ENCODE data around the gene TBX15. TPM values are rescaled to one million over a fixed set of nuclear protein-coding genes. Genes with fewer than 3 reads are reported as not detected.
A peak's percentile ranks its signal among the peaks of the same experiment; 100 is the strongest.

The TBX15 gene
- polyA plus RNA-seq, 10 donors = 44.9 to 72.2 (median 59.0) TPM

DNA sequence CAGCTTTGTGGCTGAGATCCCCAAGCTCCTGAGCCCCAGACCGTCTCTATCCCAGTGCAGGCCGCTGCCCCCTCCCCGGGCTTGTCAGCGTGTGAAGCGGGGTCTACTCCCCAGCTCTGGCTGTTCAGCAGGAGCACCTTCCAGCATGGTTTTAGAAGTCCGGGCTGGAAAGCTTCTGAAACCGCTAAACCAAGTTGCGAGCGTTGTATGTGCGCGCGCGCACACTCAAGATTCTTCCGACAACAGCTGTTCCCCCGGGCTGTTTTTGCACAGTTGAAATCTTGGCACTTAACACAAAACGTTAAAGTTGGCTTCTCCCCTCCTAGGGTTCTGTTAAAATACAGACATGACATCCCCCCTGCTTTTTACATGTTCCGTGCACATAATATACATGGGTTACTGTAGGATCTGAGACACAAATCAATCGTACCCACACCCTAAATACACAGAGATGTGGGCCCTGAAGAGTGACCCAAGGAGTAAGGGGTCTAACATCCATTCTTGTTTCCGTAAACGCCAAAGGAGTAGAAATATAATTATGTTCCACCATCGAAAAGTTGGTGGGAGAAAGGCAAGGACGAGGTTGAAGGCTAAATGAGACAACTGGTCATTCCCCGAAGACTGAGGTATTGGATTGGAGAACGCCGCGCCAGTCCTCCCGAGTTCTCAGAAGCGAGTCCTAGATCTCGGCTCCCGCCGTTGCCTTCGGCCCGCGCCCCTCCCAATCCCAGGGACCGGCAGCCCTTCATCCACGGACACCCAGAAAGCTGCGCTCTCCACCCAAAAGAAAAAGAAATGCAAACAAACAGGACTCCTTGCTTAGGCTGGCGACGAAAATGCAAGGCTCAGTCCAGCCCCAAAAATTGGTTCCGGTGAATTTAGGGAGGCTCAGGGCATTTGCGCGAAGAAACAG is 1.3 kb downstream of the TBX15 start:
- peak in 1 of 3 donors; percentile 89 for DNase-seq

DNA sequence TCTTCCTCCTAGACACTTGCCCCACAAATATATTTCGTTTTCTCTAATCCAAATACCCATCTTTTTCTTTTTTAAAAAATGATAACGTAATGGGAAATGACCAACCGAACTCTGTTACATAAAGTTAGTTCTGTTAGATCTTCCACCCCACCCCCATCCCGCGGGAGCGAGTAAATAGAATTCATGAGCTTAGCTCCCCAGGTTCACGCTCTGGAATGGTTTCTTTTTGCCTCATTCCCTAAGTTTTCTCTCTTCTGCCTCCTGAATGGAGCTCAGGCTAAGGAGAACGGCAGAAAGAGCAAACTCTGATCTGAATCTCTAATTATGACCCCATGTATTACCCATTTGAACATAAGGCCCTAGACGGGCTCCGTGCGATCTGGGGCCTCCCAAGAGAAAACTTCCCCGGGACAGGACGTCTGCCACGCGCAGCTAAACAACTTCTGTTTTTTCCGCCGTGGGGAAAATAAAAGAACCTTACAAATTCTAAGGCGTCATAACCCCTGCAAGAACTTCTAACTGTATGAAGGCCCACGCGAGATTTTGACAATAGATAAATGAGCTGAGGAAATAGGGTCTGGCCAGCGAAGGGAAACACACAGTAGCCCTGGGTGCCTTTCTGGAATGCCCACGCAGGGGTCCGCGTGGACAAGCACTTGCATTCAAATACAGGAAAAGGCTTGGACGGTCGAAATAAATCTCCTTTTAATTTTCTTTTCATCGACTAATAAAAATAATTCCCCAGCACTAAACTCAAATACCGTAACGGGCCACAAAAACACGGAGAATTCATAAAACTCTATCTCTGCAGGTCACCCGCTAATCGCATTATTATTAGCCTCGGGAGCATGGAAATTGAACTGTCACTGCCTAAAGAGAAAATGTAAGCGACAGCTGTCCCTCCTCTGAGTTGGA is 2.2 kb downstream of the TBX15 start:
- peak in 1 of 3 donors; percentile 87 for DNase-seq

DNA sequence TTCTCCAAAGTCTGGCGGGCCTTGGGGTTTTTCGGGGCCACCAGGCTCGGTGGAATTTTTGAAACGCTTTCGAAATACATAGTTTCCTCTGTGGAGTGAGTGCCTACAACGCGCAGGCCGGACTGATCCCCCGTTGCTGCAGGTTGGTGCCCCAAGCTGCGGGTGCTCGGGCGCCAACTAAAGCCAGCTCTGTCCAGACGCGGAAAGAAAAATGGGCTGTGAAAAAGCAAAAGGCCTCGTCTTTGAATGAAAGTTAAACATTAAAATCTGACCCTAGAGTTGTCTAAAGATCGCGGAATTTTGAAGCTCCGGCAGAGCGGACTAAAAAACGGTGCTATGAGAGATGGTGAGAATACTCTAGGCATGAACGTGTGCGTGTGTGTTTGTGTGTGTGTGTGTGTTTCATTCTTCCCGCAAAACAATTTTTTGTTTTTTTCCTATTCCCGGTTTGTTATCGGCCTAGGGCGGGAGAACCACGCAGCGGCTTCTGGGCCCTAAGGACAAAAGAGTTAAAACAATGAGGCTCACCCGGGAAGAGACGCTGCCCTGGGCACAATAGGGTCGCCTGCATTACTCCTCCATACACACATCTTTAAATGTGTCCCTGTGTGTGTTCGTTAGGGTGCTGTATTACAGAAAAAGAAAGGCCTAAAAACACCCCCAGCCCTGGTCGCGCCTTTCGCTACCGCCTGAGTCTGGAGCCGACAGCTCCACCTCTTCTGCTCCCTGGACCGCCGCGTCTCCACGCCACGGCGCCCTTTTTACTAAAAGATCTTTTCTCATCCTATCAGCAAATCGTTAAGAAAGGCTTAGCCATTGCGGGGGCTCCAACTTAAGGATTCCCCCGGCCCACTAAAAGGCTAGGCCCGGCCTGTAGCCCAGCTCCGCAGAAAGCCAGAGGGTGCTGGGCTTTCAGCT is 3.2 kb downstream of the TBX15 start:
- DNase-seq = peak in 1 of 3 donors; percentile 84

DNA sequence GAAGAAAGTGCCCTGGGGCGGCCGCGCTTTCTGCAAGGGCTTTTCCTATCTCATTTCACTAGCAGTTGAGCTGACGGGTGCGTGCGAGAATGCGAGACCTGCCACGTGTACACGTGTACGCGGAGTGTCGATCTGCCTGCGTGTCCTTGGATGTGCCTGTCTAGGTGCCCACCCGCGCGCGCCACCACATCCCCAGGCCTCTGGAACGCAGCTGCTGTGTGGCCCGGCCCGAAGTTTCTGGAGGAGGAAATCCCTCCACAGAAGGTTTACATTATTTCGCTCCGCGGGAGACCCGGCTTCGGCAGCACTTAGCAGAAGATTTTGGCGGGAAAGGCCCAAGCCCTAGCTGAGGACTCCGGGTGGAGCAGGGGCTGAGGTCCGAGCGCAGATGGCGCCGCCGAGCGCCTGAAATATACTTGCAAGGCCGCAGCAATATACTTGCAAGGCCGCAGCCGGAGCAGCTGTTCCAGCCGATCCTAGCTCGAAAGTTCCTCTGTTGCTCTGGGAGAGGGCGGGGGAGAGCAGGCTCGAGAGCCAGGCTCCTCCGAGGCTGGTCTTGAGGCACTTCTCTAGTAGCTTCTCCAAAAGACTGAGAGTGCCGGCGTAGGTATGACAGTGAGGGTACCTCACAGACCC is 3.9 kb downstream of the TBX15 start:
- peak in 2 of 3 donors; percentile 83 to 93 for DNase-seq

DNA sequence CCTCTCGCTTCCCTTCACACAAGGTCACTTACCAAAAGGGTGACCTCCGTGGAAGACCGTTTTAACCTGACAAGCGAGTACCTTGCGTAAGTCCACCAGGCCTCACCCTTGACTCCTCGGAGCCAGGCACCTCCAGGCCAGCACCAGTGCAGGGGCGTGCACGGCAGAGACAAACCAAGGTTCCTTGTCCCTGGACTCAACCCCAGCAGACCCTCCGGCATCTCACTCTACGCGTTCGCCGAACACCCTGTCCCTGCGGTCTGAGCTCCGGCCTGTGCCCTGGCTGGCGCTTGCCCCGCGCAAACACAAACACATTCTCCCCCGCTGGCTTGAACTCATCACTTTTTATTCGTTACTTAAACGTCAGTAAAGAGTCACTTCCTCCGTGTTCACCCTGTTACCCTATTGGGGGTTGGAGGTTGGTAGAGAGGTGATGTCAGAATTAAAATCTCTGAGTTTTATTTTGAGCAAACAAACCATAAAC is 4.5 kb downstream of the TBX15 start:
- DNase-seq = peak in 1 of 3 donors; percentile 77

DNA sequence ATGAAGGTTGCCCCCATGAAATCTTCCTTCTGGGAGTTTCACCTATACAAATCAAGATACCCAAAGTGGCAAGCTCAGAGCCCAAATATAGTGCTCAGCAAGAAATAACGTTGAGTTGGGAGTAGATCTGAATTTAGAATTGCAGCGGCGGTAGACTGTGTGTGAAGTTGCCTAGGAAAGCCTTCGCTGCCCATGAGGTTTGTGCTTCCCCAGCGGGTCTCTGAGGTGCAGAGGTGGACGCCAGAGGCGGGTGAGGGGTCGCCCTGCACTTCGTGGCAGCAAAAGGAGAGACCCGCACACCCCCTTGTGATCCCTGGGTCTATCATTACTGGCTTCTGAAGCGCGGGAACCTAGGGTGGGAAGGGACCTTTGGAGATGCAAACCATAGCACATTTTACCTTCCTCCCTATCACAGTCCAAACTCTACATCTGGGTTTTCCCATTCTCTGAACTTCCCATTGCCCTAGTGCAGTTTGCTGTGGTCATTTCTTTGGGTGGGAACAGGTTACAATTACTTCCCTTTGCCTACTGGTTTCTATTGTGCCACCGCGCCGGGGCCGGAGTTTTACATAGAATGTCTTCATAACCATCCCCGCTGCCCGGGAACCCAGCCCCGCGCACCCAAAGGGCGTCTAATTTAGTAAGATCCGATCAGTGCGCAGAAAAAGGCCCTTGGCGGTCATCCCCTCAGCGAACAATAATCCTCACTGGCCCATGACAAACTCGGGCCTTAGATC is 5.2 kb downstream of the TBX15 start:
- DNase-seq = peak in 1 of 3 donors; percentile 73

DNA sequence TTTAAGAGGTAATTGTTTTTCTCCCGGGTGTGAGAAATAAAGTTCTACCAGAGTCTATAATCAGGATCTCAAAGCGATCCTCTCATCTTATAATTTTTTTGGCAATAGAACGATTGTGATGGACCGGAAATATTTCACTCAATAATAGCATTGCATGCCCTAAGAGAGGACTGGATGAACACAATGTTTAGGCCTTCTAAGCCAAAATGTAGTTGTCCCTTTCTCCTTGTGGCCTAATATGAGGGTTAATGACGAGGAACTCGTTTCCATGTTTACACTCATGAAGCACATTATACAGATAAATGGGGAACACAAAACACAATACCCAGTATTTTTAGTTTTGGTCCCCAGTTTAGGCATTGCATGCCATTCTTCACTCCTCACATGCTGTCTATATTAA is 5.9 kb downstream of the TBX15 start:
- DNase-seq = peak in 1 of 3 donors; percentile 72

DNA sequence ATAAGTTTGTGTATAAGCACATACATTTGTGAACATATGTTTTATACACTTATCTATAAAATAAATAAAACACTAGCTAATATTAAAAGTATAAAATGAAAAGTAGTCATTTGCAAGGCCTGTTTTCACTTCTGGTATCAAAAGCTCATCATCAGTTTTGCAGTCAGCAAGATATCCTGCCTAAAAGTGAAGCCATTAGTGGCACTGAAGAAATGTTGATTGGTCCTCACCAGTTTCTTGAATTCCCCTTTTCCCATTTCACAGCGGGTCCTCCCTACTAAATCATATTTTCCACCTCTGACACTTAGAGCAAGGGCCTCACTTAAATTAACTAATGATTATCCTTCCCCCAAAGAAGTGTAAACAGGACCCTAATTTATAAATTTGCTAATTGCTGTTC is 6.7 kb downstream of the TBX15 start:
- DNase-seq = peak in 1 of 3 donors; percentile 63

DNA sequence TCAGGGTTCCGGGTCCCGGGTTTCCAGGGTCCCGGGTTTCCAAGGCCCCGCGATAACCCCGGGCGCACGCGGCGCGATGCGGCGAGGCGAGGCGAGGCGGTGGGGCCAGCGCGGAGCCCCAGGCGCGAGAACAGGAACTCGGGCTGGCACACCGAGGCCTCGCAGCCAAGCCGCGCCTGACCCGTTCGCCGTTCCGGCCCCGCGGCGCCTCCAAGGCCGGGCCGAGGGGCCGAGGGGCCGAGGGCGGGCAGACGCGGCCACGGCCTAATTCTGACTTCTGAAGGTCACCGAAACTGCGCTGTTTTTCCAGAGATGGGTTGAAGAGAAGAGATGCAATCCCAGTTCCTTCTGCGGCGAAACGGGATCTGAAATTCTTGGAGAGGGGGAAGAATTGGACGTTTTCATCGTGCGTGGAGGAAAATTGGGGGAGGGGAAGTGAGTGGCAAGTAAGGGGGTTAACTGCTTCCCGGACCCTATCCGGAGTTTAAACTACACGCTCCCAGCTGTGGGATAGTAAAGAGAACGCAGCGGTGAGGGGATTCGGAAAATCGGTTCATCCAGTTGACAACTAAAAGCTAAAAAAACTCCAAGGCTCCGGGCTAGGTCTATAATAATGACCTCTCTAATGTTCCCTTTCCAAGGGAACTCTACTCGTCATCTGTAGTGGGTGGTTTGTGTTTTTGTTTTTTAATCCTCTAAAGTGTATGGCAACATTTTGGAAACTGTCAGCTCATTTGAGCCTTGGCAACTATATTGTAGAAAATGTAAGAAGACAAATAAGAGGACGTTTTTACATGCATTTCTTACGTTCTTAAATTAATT is 8.2 kb downstream of the TBX15 start:
- DNase-seq = peak in 1 of 3 donors; percentile 68

DNA sequence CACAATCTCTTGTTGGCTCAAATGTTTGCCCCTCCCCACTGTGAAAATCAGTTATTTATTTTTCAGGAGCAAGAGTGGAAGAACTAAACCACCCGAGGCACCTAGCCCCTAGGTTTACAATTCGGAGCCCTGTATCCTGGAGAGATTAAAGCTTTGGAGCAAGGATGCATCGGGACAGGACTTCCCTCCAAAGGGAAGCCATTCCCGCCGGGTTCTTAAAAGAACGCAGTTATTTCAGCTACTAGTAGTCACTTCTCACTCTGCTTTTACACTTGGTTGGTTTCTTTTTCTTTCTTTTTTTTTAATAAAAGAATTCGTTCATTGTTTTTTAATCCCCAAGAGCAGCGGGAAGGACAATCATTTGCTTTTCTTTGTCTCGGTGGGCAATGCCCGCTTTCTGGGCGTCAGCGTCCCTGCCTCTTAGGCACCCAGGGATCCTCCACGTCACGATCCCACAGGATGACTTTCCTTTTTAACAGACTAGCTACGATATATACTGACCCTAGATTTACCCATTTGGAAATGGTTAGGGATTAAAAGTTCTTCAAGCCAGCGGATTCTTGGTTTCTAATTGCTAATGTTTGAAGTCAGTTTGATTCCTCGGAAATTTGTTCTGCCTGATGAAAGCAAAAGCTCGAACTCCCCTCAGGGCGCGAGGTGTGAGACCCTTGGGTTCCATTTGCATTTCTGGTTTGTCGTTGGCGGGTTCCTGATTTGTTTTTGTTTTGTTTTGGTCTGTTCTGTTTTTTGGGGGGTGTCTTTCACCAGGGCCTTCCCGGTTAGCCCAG is 9.0 kb downstream of the TBX15 start:
- DNase-seq = peak in 1 of 3 donors; percentile 60

DNA sequence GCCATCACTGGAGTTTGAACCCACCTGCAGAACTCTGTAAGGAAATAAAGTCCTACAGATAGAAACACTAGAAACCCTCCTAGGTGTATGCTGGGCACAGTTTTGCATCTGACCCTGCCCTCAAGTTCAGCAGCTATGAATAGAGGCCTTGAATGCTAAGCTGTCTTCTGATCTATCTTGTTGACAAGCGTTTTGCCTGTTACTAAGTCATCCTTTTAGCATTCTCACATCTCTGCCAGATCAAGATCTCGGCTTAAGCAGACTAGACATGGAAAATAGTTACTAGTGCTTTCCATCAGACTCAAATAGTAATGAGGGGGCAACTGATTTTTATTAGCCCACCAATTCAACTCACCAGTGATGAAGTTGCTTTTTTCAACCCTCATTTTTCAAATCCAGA is 10.5 kb downstream of the TBX15 start:
- peak in 1 of 3 donors; percentile 53 for DNase-seq

DNA sequence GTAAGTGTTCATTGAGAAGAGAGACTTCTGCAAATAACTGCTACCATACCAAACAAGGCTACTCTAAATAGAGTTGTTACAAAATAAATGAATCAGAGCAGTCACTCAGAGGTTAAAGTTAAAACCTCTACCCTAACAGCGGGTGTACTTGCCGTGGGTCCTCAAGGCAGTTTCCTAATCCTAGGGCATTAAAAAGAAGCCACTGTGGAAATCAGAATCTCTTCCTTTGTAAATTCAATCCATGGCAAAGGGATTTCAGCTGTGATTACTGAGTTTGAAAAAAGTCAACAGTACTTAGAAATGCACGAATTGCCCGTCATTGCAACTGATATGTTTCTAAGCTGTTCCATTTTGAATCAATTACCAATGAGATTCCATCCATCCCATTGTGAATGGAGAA is 13.5 kb downstream of the TBX15 start:
- no peak for DNase-seq

DNA sequence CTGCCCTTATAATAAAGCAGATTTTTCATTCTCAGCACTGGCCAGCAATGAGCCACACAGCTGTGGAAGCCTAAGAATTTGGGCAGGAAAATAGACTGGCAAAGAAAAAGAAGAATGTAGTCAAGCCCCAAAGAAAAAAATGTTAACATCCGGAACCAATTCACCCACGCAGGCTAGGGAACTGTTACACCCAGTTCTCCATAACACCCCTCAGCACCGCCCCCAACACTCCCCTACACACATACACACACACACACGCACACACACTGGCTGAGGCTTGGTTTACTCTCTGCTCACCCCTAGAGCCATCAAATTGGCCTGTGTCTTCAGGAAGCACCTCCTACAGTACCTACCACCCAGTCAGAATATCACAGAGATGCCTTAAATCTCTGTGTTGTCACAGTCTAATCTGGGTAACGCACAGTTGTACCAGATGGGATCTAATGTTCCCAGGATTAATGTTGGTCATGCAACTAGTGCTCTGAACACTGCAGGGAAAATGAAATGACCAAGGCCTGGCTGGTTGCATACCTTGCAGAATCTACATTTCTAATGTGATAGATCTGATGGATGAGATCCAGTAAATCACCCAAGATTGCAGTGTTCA is 14.5 kb downstream of the TBX15 start:
- DNase-seq = peak in 1 of 3 donors; percentile 83

DNA sequence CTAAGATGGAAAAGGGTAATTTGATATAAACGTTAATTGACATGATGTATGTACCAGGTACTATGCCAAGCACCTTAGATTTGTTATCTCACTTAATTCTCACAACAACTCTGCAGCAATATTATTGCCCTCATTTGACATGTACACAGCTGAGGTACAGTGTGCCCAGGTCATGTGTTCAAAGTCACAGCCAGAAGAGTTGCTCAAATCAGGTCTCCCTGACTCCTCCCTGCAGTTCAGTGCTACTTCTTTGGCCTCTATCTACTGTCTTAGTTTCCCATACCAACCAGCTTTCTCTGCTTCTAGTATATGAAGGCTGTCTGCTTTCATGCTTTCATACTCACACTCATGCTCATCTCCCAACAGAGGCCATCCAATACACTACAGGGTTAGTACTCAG is 15.1 kb downstream of the TBX15 start:
- no peak for DNase-seq

DNA sequence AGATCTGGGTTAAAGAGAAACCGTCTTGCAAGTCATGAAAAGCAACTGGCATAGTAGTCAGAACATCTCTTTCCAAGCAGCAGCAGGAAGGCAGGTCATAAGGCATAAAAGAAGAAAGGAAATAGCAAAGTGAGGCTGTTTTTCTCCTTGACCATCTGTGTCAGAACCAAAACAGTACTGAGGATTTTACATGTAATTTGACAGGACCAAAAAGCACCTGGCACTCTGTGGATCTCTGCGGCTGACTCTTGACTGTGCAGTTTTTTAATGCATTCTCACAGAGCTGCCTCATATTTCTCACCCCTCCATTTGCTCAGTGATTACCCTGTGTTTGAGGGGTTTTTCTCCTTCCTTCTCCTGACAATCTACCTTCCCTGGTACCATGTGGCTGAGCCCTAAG is 17.7 kb downstream of the TBX15 start:
- no peak for DNase-seq

DNA sequence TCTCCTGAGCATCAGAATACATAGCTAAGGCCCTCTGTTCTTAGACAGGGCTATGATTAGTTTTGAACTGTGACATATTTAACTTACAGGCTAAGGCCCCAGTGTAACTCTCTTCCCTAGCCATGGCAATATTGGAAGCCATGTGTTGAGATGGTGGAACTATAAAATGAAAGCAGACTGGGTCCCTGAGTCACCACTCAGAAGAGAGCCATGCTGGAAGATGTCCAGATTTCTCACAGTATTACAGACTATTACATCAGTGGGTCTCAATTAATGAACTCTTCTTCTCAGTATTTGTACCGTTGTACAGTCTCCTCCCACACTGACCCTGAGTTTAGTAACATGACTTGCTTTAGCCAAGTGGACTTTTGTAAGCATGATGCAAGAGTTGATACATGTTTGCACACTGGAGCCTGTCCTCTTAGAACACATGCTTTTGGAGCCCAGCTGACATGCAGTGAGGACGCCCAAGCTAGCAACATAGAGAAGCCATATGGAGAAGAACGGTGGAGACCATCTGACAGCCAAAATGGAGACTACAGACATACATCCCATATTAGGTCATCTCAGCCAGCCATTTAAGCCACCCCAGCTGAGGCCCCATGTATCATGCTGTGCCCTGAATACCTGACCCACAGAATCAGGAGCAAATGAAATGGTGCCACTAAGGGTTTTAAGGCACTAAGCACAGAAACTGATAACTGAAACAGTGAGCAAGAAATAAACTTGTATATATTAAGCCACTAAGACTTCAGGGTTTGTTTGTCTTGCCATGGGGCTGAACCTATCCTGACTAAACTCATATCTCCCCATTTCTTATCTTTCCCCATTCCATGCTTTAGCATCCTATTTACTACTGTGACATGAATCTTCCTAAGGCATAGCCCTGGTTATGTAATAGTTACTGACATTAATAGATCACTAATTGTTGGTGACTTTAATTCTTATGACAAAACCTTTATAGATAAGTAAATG is 24.4 kb downstream of the TBX15 start:
- peak in 1 of 3 donors; percentile 90 for DNase-seq

DNA sequence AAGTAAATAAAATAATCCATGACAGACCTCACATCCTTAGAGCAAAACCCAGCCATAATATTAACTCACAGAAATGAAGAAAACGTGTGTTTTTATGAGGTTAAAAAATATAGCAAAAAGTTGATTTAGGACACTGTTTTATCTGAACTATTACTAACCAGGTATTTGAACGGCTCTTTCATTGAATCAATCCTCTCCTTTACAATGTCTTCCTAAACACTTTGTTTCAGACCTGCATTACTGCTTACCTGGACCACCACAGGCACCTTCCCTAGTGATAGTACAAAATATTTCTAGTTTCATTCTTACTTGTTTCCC is 25.0 kb downstream of the TBX15 start:
- no peak for DNase-seq

Measured in muscle of back (tissue), 11 donors.